ENCODE data around the gene SLC6A13. TPM values are rescaled to one million over a fixed set of nuclear protein-coding genes. Genes with fewer than 3 reads are reported as not detected.

Gene SLC6A13
- total RNA-seq, 1 experiment from 2014 or later = not detected

- H4K8ac ChIP-seq (replicated peaks; ENCODE audit: insufficient read length, low read depth, low read length) = no peak overlapping the region
- peak; percentile 36 for DNase-seq
- no peak overlapping the region for H2AFZ ChIP-seq (ENCODE audit: low read length)
Observed at GRCh38 chr12:232731-233614, 29.7 kb downstream of the SLC6A13 start.

More at GRCh38 chr12:232731-233614, 29.7 kb downstream of the SLC6A13 start:
- peaks cover 8% of the 10 kb centered on the region for H3K9me3 ChIP-seq (ENCODE audit: control insufficient read depth, low read depth, low read length)
- no peak overlapping the region for H3K18ac ChIP-seq (ENCODE audit: insufficient read length, low read depth, low read length)
- H2BK120ac ChIP-seq (ENCODE audit: low read depth, low read length, poor library complexity, severe bottlenecking) = no peak overlapping the region
- no peak overlapping the region for H3K14ac ChIP-seq (ENCODE audit: insufficient read depth, low read length)
- H2BK5ac ChIP-seq (ENCODE audit: insufficient read length, low read length) = no peak overlapping the region
- no peaks in the 10 kb centered on the region for H3K79me1 ChIP-seq (ENCODE audit: insufficient read depth, low read depth, low read length, poor library complexity, severe bottlenecking)
- H3K27ac Mint-ChIP-seq = 0 out of 7 replicates have a peak overlapping the region, but pooled peaks of 1 of the 3 experiments have one; percentile 23
- no peak overlapping the region for H2BK12ac ChIP-seq (ENCODE audit: insufficient read length, low read depth, low read length)
- no peak overlapping the region for H3K4ac ChIP-seq (ENCODE audit: low read depth, low read length)
- peaks cover 10% of the 10 kb centered on the region for H3K27me3 Mint-ChIP-seq (ENCODE audit: low read depth)
- H3K36me3 Mint-ChIP-seq (ENCODE audit: insufficient read depth in 1 of 3, low read depth in 3 of 3) = peaks cover 3 to 17% (median 13%) of the 10 kb centered on the region in 3 experiments; a peak in 6 of 7 replicates
- H3K23ac ChIP-seq (ENCODE audit: insufficient read length, low read depth, low read length) = no peak overlapping the region
- H3K4me1 ChIP-seq (ENCODE audit: insufficient read depth, low read length) = no peaks in the 10 kb centered on the region
- WGBS (ENCODE audit: extremely low coverage, insufficient read length, low lambda C conversion rate) = no CpG with 5 or more reads among the region's 19 CpGs
- H4K20me1 ChIP-seq (ENCODE audit: control insufficient read depth, insufficient read depth, insufficient read length) = no peaks in the 10 kb centered on the region
- peaks cover 22 to 23% of the 10 kb centered on the region in 2 experiments for H3K9me3 Mint-ChIP-seq
- no peak for TF ChIP-seq CTCF (conservative IDR thresholded peaks at IDR 0.05)
- H3K27ac ChIP-seq (ENCODE audit: insufficient read length, low read depth, low read length) = no peak overlapping the region
- H3K79me2 ChIP-seq (ENCODE audit: insufficient read depth, low read length) = no peaks in the 10 kb centered on the region
- H2BK15ac ChIP-seq (ENCODE audit: low read depth, low read length) = no peak overlapping the region; the same call in 1 of the 2 replicates
- H3K56ac ChIP-seq (ENCODE audit: insufficient read length, low read depth, low read length) = no peak overlapping the region
- H4K5ac ChIP-seq (ENCODE audit: insufficient read length, low read depth, low read length) = no peak overlapping the region
- H4K91ac ChIP-seq (ENCODE audit: insufficient read length, low read depth, low read length) = no peak overlapping the region
- no peak overlapping the region for H3K4me2 ChIP-seq (ENCODE audit: insufficient read depth, insufficient read length, low read length)
- H2BK20ac ChIP-seq (ENCODE audit: low read depth, low read length, poor library complexity, severe bottlenecking) = no peak overlapping the region
- H3K27me3 ChIP-seq (ENCODE audit: insufficient read depth, low read length) = no peaks in the 10 kb centered on the region
- peaks cover 10 to 33% of the 10 kb centered on the region in 2 experiments for H3K4me1 Mint-ChIP-seq
- no peak overlapping the region for H3K9ac ChIP-seq (ENCODE audit: extremely low read depth, insufficient read length, low read length)
- no peak overlapping the region for H3K4me3 Mint-ChIP-seq
- no peak overlapping the region for H2AK5ac ChIP-seq (ENCODE audit: insufficient read length, low read length)
- no peak overlapping the region for H3T11ph ChIP-seq (ENCODE audit: low read length)
- peaks cover 2% of the 10 kb centered on the region for H3K23me2 ChIP-seq (ENCODE audit: insufficient read length, low read depth, low read length, poor library complexity, severe bottlenecking)

All from H9 (cell line).